Stromal cell of bone marrow (primary cell): ENCODE measurements around the gene TWIST2.

Experiments used
- DNase-seq: peaks from one replicate; pipeline ENCODE4 v3.0.0-alpha.2; 2012; ENCODE audit warnings: low read depth

The TWIST2 gene

DNA sequence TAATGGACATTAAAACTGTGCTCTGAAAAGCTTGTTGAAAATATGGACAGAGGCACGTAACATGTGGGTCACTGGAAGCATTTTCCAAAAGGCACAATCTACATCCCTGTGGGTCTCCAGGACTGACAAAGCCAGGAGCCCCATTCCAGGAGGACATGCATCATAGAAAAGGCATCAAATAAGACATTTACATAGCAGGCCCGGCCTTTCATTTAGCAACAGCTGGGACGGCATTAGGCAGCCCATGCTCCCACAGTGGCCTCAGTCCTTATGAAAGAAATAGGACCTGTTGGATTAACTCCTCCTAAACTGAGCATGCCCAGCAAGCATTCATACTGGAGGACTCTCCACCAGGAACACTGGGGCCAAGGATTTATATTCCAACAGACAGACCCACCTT is 72.2 kb downstream of the TWIST2 start:
- no peak for DNase-seq

DNA sequence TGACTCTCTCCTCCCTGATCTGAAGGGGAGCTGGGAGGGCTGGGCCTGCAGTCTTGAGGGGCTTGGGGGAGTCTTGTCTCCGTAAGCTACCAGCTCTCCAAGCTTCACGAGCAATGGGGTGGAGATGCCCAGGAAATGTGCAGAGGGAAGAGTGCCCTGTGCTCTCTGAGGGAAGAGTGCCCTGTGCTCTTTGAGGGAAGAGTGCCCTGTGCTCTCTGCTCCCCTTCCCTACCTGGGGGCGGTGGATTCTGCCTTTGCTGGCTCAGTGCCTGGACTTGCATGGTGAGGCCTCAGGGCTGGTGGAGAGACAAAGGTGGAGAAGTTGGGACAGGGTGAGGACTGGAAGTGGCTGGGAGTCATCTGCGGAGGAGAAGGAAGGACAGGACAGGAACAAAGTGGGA is 72.7 kb downstream of the TWIST2 start:
- no peak for DNase-seq

GRCh38 chr2:238921259-238921658 is 73.4 kb downstream of the TWIST2 start:
- DNase-seq, result no peak

DNA sequence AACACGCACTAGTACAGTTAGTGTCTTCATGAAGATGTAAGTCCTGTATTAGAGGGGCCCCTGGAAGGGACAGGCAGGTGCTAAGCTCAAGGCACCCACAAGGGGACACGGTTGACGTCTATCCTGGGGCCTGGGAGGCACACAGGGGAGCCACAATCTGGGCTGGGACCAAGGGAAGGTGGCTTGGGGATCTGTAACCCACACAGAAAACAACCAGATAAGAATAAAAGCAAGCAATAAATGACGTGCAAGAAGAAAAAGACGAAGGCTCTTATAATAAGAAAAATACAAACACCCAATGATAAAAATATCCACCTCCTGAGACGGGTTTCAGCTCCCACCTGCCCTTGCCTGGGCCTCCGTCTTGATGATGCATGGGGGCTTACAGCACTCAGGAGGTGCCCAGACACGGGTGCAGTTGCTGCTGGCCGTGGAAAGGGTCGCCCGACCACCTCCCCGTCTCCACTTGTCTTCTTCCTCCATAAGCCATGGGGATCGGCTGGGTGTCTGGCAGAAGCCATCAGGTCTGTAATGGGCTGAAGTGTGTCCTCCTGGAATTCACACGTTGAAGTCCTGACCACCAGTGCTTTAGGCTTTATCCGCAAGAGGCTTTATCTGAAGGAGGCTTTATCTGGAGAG is 73.9 kb downstream of the TWIST2 start:
- no peak for DNase-seq

GRCh38 chr2:238922435-238922834 is 74.5 kb downstream of the TWIST2 start:
- no peak for DNase-seq

DNA sequence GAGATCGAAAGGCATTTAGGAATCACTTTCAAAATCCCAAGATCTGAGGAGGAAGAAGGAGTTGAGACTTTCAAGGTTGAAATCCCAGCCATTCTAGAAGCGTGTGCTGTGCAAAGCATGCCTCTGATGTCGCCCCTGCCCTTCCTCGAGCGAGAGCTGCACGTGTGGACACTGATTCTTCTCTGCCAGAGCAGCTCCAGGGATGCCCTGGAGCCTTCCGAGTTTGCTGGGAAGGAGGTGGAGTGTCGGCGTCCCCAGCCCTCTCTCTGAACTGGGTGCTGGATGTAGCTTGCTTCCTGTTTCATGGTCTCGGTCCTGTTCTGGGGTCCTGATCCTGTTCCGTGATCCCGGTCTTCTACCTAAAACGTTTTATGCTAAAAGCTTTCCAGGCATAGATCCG is 76.1 kb downstream of the TWIST2 start:
- DNase-seq, result no peak

GRCh38 chr2:238924796-238925195 is 76.9 kb downstream of the TWIST2 start:
- DNase-seq, result no peak

DNA sequence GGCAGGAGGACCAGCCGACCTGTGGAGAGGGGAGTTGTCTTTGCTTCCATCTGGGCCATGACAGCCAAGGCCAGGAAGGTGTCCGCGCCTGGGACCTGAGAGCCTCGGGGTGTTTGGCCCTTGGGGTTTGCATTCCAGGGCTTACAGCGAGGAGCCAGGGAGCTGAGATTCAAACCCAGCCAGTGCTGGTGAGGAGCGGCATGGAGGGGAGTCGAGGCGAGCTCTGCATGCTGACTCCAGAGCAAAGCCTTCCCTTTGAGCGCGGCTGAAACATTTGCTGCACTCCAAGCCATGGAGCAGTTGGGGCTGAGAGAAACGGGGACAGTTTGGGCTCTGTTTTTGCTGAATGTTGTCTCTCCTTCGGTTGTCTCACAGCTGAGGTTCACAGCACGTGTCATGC is 77.4 kb downstream of the TWIST2 start:
- no peak for DNase-seq

GRCh38 chr2:238925816-238926521 is 78.1 kb downstream of the TWIST2 start:
- DNase-seq, result no peak

DNA sequence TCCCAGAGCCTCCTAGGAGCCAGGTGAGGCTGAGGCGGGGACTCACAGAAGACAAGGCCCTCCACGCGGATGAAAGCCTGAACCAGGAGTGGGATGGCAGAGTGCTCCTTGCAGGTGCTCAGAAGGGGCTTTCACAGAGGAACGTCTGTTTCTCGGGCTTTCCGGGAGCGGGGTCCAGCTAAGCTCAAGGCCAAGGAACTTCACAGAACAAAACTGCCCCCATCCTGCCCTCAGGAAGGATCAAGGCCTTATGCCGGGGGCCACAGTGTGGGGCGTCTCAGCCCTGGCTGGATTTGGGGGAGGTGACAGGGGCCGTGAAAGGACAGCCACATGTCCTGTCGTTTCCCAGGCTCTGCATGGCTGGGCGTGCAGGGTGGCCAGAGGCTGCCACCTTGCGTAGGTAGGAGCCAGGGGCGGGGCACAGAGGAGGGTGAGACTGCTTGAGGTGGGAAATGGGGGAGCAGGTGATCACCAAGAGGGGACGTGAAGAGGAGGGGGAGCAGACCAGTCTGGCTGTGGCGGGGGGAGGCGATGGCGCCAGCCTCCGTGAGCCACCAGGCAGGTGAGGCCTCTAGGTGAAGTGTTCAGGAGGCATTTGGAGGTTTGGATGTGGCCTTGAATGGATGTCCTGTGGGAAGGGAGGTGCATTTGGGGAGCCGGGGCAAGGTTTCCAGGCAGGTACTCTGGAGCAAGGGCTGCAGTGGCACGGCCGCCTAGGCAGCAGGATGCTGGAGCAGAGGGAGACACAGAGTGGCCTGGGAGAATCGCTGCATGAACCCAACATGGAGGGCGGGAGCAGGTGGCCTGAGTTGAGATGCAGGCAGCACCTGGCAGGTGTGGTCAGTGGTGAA is 79.1 kb downstream of the TWIST2 start:
- no peak for DNase-seq

GRCh38 chr2:238927746-238928519 is 80.0 kb downstream of the TWIST2 start:
- DNase-seq, result no peak

DNA sequence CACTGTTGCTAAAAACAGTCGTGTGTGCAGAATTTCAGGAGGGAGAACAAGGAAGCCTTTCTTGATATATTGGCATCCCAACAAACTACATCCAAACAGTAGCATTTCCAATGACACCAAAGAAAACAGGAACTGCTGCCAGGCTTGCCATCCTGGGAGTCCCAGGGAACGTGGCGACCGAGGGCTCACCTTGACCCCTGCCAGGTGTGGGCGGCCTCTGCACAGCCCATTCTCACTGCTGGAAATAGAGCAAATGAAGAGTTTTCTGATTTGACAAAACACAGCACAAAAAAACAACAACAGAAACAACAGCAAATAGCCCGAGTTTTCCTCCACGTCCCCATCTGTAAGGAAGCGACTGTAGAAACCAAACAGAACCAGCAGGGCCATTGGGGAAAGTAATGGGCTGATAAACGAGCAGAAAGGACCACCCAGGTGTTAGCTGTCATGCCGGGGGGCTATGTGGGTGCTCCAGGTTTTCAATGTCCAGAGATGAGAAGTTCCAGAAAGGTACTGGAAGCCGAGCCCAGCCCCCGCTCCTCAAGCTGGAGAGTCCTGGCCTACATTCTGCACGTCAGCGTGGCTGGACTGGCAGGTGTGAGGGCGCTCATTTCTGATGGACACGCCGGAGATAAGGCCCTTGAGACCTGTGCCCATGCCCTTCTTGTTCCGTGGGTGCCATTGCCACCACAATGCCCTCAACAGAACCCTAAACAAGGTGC is 80.8 kb downstream of the TWIST2 start:
- DNase-seq, result no peak

DNA sequence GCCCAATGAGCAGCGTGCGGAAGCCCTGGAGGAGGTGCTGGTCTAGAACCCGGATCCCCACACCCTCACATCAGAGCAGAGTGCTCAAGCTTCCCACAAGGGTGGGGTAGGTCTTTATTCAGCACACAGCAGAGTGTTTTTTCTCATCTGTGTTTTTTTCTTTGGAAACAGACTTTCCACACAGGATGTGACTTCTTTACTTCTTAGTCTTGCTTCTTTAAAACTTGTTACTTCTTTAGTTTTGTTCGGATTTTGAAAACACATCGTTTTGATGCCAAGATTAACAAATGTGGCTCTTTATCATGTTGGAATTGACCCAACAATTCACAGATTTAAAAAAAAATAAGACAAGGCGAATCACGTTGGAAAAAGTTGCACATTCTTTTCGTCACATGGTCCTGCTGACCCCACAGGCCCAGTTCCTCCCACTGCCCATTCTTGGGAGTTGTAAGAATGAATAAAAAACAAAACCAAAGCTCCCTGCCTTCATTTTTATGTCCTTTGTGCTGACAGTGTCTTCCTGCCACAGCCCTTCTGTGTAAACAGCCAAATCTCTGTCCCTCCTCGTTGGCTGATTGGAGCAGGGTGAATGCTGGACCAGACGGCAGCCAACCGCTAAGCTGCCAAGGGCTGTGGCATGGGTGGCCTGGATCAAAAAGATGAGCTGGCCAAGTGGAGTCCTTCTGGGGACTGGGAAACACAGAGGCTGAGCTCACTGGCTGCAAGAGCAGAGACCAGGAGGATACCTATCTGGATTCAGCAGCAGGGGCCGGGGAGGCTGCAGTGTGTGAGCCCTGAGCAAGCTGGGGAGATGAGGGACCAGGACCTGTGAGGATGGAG is 81.6 kb downstream of the TWIST2 start:
- DNase-seq, result peak; percentile 55

GRCh38 chr2:238930216-238930615 is 82.3 kb downstream of the TWIST2 start:
- no peak for DNase-seq

GRCh38 chr2:238936162-238937052 is 88.5 kb downstream of the TWIST2 start:
- no peak for DNase-seq

DNA sequence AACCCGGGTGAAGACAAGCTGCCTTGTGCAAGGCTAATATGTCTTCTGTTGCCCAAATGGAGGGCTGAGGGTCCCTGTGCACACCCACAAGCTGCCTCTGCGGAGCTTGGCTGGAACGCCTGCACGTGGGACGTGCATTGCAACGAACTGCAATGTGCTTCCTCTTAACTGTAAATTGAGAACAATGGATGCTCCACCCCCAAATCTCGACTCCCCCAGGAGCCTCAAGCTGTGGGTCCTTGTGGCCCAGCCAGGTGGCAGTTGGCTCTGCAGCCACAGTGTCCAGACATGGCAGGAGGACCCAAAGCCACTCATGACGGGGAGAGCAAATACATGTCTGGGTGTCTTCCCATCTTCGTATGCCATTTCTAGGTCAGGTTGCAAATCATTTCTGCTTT is 90.1 kb downstream of the TWIST2 start:
- no peak for DNase-seq

- peak; percentile 97 for DNase-seq
These were observed 90.6 kb downstream of the TWIST2 start for GRCh38 chr2:238938401-238939055.

DNA sequence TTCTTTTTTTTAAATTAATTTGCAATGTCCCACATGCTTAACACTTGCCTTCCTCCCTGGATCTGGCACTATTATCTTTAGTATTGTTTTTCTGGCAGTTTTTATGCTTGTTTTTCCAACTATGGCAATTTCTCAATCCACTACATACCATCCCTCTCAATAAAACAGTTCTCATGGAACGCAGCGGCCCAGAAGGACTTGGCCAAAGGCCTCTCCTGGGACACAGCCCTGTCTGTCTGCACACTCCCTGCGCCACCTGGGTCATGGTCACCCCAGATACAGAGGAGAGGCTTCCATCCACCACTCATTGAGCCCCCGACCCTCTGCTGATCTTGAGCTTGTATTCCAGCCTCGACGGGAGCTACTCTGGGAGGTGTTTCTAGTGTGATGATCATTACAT is 91.2 kb downstream of the TWIST2 start:
- no peak for DNase-seq
